Measurements from ENCODE around the gene NOS3. TPM values are rescaled to one million over a fixed set of nuclear protein-coding genes. Genes with fewer than 3 reads are reported as not detected.

Gene NOS3
- total and polyA plus RNA-seq, 9 of the 15 experiments (the other 6 are each of a cell fraction or from before 2014, with no cell fraction given), result 1.1 to 121 (median 23.6) TPM

DNA sequence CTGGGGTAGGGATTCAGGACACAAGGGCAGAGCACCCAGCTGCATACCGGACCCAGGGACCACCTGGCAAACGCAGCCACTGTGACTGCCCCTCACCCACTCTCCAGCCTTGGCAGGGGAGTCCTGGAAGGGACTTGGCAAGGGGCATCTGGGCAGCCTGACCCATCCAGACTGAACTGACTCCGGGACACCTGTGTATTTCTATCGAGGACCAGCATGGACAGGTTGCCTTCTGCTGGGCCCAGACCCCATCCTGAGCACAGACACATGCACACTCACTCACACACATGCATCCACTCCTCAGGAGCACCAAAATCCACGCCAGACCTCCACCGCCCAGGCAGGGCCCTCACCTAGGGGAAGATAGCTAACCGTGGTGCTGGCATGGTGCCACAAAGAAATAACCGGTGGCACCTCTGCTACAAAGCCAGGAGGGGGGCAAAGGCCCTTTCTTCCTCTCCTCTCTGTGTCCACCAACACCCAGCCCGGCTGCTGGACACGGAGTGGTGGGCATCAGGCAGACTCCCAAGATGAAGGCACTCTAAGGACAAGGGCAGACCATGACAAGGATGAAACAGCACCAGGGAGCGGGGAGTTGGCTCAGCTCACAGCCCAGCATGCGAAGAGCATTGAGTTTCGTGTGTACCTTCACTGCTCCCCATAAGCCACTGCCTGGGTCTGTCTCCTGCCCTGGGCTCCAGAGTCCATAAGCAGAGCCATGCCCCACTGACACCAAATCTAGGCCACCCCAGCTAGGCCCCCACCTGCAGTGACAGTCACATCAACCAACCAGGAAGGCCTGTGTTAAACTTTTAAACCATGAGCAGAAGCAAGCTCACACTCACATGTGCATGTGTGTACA lies 48.0 kb upstream of the NOS3 start (continued):
- TF ChIP-seq, protein P1, sequence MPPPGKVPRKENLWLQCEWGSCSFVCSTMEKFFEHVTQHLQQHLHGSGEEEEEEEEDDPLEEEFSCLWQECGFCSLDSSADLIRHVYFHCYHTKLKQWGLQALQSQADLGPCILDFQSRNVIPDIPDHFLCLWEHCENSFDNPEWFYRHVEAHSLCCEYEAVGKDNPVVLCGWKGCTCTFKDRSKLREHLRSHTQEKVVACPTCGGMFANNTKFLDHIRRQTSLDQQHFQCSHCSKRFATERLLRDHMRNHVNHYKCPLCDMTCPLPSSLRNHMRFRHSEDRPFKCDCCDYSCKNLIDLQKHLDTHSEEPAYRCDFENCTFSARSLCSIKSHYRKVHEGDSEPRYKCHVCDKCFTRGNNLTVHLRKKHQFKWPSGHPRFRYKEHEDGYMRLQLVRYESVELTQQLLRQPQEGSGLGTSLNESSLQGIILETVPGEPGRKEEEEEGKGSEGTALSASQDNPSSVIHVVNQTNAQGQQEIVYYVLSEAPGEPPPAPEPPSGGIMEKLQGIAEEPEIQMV (tag; conservative IDR thresholded peaks at IDR 0.05; ENCODE audit: low read depth), result no peak
- TF ChIP-seq, protein P2, sequence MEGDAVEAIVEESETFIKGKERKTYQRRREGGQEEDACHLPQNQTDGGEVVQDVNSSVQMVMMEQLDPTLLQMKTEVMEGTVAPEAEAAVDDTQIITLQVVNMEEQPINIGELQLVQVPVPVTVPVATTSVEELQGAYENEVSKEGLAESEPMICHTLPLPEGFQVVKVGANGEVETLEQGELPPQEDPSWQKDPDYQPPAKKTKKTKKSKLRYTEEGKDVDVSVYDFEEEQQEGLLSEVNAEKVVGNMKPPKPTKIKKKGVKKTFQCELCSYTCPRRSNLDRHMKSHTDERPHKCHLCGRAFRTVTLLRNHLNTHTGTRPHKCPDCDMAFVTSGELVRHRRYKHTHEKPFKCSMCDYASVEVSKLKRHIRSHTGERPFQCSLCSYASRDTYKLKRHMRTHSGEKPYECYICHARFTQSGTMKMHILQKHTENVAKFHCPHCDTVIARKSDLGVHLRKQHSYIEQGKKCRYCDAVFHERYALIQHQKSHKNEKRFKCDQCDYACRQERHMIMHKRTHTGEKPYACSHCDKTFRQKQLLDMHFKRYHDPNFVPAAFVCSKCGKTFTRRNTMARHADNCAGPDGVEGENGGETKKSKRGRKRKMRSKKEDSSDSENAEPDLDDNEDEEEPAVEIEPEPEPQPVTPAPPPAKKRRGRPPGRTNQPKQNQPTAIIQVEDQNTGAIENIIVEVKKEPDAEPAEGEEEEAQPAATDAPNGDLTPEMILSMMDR (IDR thresholded peaks at IDR 0.05 in 2 of 3, conservative IDR thresholded peaks at IDR 0.05 in 1 of 3; ENCODE audit: insufficient read depth in 2 of 3, low read depth in 1 of 3, low read length in 3 of 3), result no peak
- TF ChIP-seq, protein P3, sequence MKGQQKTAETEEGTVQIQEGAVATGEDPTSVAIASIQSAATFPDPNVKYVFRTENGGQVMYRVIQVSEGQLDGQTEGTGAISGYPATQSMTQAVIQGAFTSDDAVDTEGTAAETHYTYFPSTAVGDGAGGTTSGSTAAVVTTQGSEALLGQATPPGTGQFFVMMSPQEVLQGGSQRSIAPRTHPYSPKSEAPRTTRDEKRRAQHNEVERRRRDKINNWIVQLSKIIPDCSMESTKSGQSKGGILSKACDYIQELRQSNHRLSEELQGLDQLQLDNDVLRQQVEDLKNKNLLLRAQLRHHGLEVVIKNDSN (CRISPR knock-in tag; IDR thresholded peaks at IDR 0.05), result no peak

DNA sequence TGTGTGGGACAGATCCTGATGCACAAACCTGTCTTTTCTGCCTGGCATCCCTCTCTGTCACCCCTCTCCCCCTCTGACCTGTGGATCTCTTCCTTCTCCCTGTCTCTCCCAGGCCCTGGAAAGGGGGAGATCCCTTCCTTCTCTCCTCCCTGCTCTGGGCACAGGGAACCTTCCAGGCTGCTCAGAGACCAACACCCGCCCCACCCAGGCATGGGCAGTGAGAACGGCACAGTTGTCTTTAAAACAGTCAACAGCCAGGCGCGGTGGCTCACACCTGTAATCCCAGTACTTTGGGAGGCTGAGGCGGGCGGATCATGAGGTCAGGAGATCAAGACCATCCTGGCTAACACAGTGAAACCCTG lies 47.4 kb upstream of the NOS3 start:
- Histone ChIP-seq H3K79me2 (ENCODE audit: control insufficient read depth, insufficient read depth, low read length) (peaks cover 5% of the 10 kb centered on the region; the same call in 2 of the 3 replicates), H3K4me2 (ENCODE audit: insufficient read depth, low read length) (no peak overlapping the region), H3K9ac (ENCODE audit: insufficient read depth in 1 of 2, low read depth in 2 of 2, low read length in 2 of 2) (no peak overlapping the region), H3K27me3 (ENCODE audit: control insufficient read depth in 2 of 2, insufficient read depth in 2 of 2, low read length in 2 of 2) (no peaks in the 10 kb centered on the region), H3K4me3 (no peak overlapping the region), H4K20me1 (replicated peaks; ENCODE audit: control insufficient read depth, insufficient read depth, low read length) (peaks cover 8% of the 10 kb centered on the region; the same call in 1 of the 2 replicates), H3K9me3 (replicated peaks; ENCODE audit: control insufficient read depth, insufficient read depth, low read depth, low read length) (no peaks in the 10 kb centered on the region), H3K36me3 (ENCODE audit: control insufficient read depth, insufficient read depth, low read length) (peaks cover 46% of the 10 kb centered on the region), H3K27ac (ENCODE audit: extremely low read depth, low read depth, low read length) (no peak overlapping the region), H2AFZ (ENCODE audit: low read depth, low read length) (no peak overlapping the region), H3K9me1 (ENCODE audit: control insufficient read depth, insufficient read depth, low read length) (no peaks in the 10 kb centered on the region), H3K4me1 (replicated peaks in 1 of 2; ENCODE audit: control insufficient read depth in 2 of 2, insufficient read depth in 2 of 2, low read length in 2 of 2) (peaks cover 14 to 68% of the 10 kb centered on the region in 2 experiments)
- WGBS (ENCODE audit: insufficient coverage, low coverage, missing lambda C conversion rate), result 89% methylated on average over 6 of the region's 6 CpGs
- intact Hi-C loops (cut with micrococcal nuclease) (no loop called here), in situ Hi-C loops (cut with MboI) (no loop called here)
- ChIA-PET POLR2A (interaction anchor here (0.7 to 3.8 kb wide), 5 partner anchors 11 to 48 kb away, joined by 3 to 20 read pairs (median 4); partner anchors contain the start of gene NOS3), CTCF (ENCODE audit: low intra/inter-chr PET ratio) (no interaction called here)
- no TSS peak for BruUV-seq (replicated peaks)
- FAIRE-seq (no peak), ATAC-seq (no peak), DNase-seq (ENCODE audit: extremely low read depth in 1 of 4, low spot score in 3 of 4) (no peak)
- 0 out of 2 replicates have a peak, but pooled peaks have one; percentile 5 for TF ChIP-seq ZBTB17 (CRISPR knock-in tag; IDR thresholded peaks at IDR 0.05)
- TF ChIP-seq GTF2A2 (tag; IDR thresholded peaks at IDR 0.05), result no peak
- TF ChIP-seq, protein P4, sequence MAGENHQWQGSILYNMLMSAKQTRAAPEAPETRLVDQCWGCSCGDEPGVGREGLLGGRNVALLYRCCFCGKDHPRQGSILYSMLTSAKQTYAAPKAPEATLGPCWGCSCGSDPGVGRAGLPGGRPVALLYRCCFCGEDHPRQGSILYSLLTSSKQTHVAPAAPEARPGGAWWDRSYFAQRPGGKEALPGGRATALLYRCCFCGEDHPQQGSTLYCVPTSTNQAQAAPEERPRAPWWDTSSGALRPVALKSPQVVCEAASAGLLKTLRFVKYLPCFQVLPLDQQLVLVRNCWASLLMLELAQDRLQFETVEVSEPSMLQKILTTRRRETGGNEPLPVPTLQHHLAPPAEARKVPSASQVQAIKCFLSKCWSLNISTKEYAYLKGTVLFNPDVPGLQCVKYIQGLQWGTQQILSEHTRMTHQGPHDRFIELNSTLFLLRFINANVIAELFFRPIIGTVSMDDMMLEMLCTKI (IDR thresholded peaks at IDR 0.05; ENCODE audit: partially characterized antibody), result no peak
- TF ChIP-seq, protein P5, sequence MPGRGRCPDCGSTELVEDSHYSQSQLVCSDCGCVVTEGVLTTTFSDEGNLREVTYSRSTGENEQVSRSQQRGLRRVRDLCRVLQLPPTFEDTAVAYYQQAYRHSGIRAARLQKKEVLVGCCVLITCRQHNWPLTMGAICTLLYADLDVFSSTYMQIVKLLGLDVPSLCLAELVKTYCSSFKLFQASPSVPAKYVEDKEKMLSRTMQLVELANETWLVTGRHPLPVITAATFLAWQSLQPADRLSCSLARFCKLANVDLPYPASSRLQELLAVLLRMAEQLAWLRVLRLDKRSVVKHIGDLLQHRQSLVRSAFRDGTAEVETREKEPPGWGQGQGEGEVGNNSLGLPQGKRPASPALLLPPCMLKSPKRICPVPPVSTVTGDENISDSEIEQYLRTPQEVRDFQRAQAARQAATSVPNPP (IDR thresholded peaks at IDR 0.05; ENCODE audit: borderline replicate concordance, insufficient read depth, insufficient read length), result no peak
- TF ChIP-seq SRSF9 (IDR thresholded peaks at IDR 0.05; ENCODE audit: borderline replicate concordance, low read depth, low read length), result no peak
- TF ChIP-seq, protein P6, sequence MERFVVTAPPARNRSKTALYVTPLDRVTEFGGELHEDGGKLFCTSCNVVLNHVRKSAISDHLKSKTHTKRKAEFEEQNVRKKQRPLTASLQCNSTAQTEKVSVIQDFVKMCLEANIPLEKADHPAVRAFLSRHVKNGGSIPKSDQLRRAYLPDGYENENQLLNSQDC (CRISPR knock-in tag; IDR thresholded peaks at IDR 0.05), result 0 out of 2 replicates have a peak, but pooled peaks have one; percentile 6
- no peak for TF ChIP-seq ETV1 (tag; conservative IDR thresholded peaks at IDR 0.05; ENCODE audit: low read depth)
- no peak for TF ChIP-seq BHLHE40 (IDR thresholded peaks at IDR 0.05; ENCODE audit: low read length)

All from K562 (cell line).